Testis (tissue), 3 donors: ENCODE measurements around the gene ESR2. TPM values are rescaled to one million over a fixed set of nuclear protein-coding genes. Genes with fewer than 3 reads are reported as not detected.
A peak's percentile ranks its signal among the peaks of the same experiment; 100 is the strongest.
"Not testable (repeated sequence)": the region's sequence is repeated elsewhere in the genome, so short reads cannot be mapped to it uniquely, and the experiment has no call there.

Experiments
- DNase-seq: peaks from one replicate; pipeline ENCODE4 v3.0.0-alpha.2; 2019
- H3K27ac ChIP-seq, 2 donors: fragments of 200-600 bp; sonication (generic); one replicate each; pipeline ENCODE4 v1.5.1; 2019
- H3K27me3 ChIP-seq: fragments of 200-600 bp; sonication (generic); one replicate; pipeline ENCODE4 v1.5.1; 2019
- H3K36me3 ChIP-seq: fragments of 200-600 bp; sonication (generic); one replicate; pipeline ENCODE4 v1.5.1; 2017; ENCODE audit warnings: low read depth; ENCODE audit errors: missing control alignments
- H3K4me1 ChIP-seq: fragments of 200-600 bp; sonication (generic); one replicate; pipeline ENCODE4 v1.5.1; 2019
- H3K4me3 ChIP-seq, 2 donors: fragments of 200-600 bp; sonication (generic); one replicate each; pipeline ENCODE4 v1.5.1; 2017 to 2019
- H3K9me3 ChIP-seq: fragments of 200-600 bp; sonication (generic); one replicate; pipeline ENCODE4 v1.5.1; 2017
- POLR2A ChIP-seq: fragments of 450-650 bp; IDR thresholded peaks from one replicate; pipeline ENCODE4 v1.6.1; 2017; ENCODE audit warnings: antibody characterized with exemption, mild to moderate bottlenecking, moderate library complexity
- WGBS, 2 donors: methylation state at CpG; one replicate each; pipeline ENCODE4 v1.1.5; 2018; 5-methylcytosine and 5-hydroxymethylcytosine counted together
- intact Hi-C: fragments of 100-400 bp; cut with DNase I; formaldehyde crosslinking; loops from one replicate; pipeline ENCODE4 v1.15.1; 2023; ENCODE audit warnings: low total_unique reads
- polyA plus RNA-seq: library from polyadenylated mRNA; stranded (reverse); fragments of 350-450 nt; fragmentation: Illumina TruSeq; extraction: RNeasy Lipid Tissue Mini Kit (QIAGEN cat#74804); gene quantifications from one replicate; pipeline ENCODE4 v1.2.3, GENCODE V29; 2014; ENCODE audit warnings: low read depth, low replicate concordance; ENCODE audit not compliant: insufficient read depth
- total RNA-seq, 2 donors: library from RNA; depleted of rRNA; stranded (reverse); fragments of >200 nt; gene quantifications; one replicate each; pipeline ENCODE4 v1.2.3, GENCODE V29; 2016
- TF ChIP-seq, protein P1 (sequence below), 3 experiments: fragments of 450-650 bp in 2 of 3; fragments of 200-600 bp in 1 of 3; sonication (generic) in 1 of 3; IDR thresholded peaks; one replicate each; pipeline ENCODE4 v1.5.1; 2016 to 2019; ENCODE audit warnings: antibody characterized with exemption in 3 of 3, mild to moderate bottlenecking in 2 of 3, moderate library complexity in 1 of 3

The ESR2 gene
- total and polyA plus RNA-seq, 3 donors from 2014 or later = 17.2 to 33.3 (median 19.8) TPM

GRCh38 chr14:64186231-64187129 lies 107.7 kb downstream of the ESR2 start:
- 59 to 81% methylated on average over 12 of the region's 12 CpGs for WGBS, 2 donors
- H3K9me3 ChIP-seq = no peaks in the 10 kb centered on the region
- intact Hi-C loops = no loop called here
- H3K27me3 ChIP-seq = no peaks in the 10 kb centered on the region
- peaks cover 5% of the 10 kb centered on the region for H3K4me1 ChIP-seq
- H3K27ac ChIP-seq = no peak overlapping the region
- DNase-seq = peak; percentile 58
- no peaks in the 10 kb centered on the region for H3K36me3 ChIP-seq
- H3K4me3 ChIP-seq = no peak overlapping the region
- TF ChIP-seq POLR2A = no peak
- TF ChIP-seq, protein P1, sequence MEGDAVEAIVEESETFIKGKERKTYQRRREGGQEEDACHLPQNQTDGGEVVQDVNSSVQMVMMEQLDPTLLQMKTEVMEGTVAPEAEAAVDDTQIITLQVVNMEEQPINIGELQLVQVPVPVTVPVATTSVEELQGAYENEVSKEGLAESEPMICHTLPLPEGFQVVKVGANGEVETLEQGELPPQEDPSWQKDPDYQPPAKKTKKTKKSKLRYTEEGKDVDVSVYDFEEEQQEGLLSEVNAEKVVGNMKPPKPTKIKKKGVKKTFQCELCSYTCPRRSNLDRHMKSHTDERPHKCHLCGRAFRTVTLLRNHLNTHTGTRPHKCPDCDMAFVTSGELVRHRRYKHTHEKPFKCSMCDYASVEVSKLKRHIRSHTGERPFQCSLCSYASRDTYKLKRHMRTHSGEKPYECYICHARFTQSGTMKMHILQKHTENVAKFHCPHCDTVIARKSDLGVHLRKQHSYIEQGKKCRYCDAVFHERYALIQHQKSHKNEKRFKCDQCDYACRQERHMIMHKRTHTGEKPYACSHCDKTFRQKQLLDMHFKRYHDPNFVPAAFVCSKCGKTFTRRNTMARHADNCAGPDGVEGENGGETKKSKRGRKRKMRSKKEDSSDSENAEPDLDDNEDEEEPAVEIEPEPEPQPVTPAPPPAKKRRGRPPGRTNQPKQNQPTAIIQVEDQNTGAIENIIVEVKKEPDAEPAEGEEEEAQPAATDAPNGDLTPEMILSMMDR (IDR thresholded peaks at IDR 0.05) = no peak

- Histone ChIP-seq H3K27me3 (no peaks in the 10 kb centered on the region), H3K4me1 (peaks cover 5% of the 10 kb centered on the region), H3K36me3 (no peaks in the 10 kb centered on the region), H3K4me3 (no peak overlapping the region), H3K27ac (no peak overlapping the region), H3K9me3 (no peaks in the 10 kb centered on the region)
- 87 to 100% methylated on average over 1 of the region's 1 CpG for WGBS, 2 donors
- TF ChIP-seq, protein P1 (IDR thresholded peaks at IDR 0.05) = no peak
- TF ChIP-seq POLR2A = no peak
- intact Hi-C loops = no loop called here
- DNase-seq = no peak
These were observed 109.0 kb downstream of the ESR2 start for GRCh38 chr14:64185184-64185583.

DNA sequence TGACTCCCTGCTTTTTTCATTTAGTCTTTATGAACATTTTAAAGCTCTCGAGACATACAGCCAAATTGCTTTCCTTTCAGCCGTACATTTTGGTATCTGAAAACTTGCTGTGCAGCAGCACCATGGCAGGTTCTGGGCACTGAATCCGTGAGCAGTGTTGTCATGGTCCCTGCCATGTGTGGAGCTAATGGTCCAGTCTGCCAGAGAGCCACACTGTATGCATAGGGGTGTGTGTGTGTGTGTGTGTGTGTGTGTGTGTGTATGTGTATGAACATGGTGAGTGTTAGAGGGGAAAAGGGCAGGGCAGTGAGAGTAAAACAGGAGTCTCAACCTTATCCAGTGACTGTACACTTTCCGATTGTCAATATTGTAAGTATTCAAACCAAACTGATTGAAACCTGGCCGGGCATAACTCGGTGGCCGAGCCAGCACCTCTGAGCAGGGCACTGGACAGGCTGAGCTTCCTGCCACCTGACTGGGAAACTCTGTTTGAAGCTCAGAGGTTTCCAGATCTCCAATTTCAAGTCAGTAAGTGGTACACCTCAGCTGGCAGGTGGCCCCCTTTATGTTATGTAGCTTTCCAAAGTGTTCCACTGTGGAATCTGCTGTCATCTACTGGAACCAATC lies 110.0 kb downstream of the ESR2 start:
- DNase-seq = no peak

GRCh38 chr14:64182908-64183307 lies 111.3 kb downstream of the ESR2 start:
- H3K4me1 ChIP-seq, H3K27ac ChIP-seq, H3K27me3 ChIP-seq, intact Hi-C loops, H3K36me3 ChIP-seq, DNase-seq, H3K9me3 ChIP-seq: not testable (repeated sequence)
- peak overlapping the region in 1 of 2 donors; percentile 4 for H3K4me3 ChIP-seq
- 82 to 85% methylated on average over 9 to 39 of the region's 40 CpGs for WGBS, 2 donors

More for the DNA sequence above, 110.0 kb downstream of the ESR2 start:
- H3K36me3 ChIP-seq = no peaks in the 10 kb centered on the region
- 78 to 90% methylated on average over 7 of the region's 7 CpGs for WGBS, 2 donors
- H3K27me3 ChIP-seq = no peaks in the 10 kb centered on the region
- H3K4me1 ChIP-seq = peaks cover 5% of the 10 kb centered on the region
- H3K4me3 ChIP-seq = no peak overlapping the region
- intact Hi-C loops = no loop called here
- H3K9me3 ChIP-seq = no peaks in the 10 kb centered on the region
- no peak overlapping the region for H3K27ac ChIP-seq
- TF ChIP-seq, protein P1 (IDR thresholded peaks at IDR 0.05) = no peak
- no peak for TF ChIP-seq POLR2A

- Histone ChIP-seq H3K4me1 (no peaks in the 10 kb centered on the region), H3K27ac (no peak overlapping the region), H3K27me3 (no peaks in the 10 kb centered on the region), H3K4me3 (no peak overlapping the region), H3K9me3 (no peaks in the 10 kb centered on the region), H3K36me3 (no peaks in the 10 kb centered on the region)
- no peak for DNase-seq
- intact Hi-C loops = no loop called here
- 91 to 94% methylated on average over 3 of the region's 3 CpGs for WGBS, 2 donors
- TF ChIP-seq POLR2A = no peak
- TF ChIP-seq, protein P1 (IDR thresholded peaks at IDR 0.05) = no peak
These were observed 115.4 kb downstream of the ESR2 start for GRCh38 chr14:64178814-64179213.
